ENCODE data around the gene PRH2.

DNA sequence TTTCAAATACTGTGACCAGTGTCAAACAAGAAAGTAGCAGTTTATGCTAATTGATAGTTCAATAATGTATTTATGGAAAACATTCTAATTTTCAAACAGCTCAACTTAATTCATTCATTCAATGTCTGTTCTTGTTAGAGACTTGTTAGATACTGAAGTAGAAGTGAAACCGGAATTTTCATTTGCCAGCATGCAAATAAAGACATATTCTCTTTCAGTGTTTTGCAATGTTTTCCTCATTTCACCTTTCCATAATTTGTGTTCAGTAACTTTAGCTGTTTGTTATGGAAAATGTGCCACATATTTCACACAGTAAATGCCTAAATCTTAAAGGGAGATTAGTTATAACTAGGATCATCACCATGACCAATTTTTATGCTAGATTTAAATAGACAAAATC, 36.4 kb downstream of the PRH2 start:
- TF ChIP-seq RXRA (IDR thresholded peaks at IDR 0.05; ENCODE audit: borderline replicate concordance, low read depth) (no peak), SIN3A (IDR thresholded peaks at IDR 0.05; ENCODE audit: borderline replicate concordance, low read depth, low read length) (no peak), YY1 (IDR thresholded peaks at IDR 0.05; ENCODE audit: low read depth) (no peak), JUND (IDR thresholded peaks at IDR 0.05) (no peak), POLR2AphosphoS5 (IDR thresholded peaks at IDR 0.05; ENCODE audit: low read depth, low read length) (no peak), MXI1 (IDR thresholded peaks at IDR 0.05; ENCODE audit: low read depth, low read length) (no peak), RCOR1 (IDR thresholded peaks at IDR 0.05; ENCODE audit: low read length) (no peak)
- TF ChIP-seq, protein P1, sequence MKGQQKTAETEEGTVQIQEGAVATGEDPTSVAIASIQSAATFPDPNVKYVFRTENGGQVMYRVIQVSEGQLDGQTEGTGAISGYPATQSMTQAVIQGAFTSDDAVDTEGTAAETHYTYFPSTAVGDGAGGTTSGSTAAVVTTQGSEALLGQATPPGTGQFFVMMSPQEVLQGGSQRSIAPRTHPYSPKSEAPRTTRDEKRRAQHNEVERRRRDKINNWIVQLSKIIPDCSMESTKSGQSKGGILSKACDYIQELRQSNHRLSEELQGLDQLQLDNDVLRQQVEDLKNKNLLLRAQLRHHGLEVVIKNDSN (IDR thresholded peaks at IDR 0.05; ENCODE audit: borderline replicate concordance, low read depth) = no peak
- TF ChIP-seq, protein P2, sequence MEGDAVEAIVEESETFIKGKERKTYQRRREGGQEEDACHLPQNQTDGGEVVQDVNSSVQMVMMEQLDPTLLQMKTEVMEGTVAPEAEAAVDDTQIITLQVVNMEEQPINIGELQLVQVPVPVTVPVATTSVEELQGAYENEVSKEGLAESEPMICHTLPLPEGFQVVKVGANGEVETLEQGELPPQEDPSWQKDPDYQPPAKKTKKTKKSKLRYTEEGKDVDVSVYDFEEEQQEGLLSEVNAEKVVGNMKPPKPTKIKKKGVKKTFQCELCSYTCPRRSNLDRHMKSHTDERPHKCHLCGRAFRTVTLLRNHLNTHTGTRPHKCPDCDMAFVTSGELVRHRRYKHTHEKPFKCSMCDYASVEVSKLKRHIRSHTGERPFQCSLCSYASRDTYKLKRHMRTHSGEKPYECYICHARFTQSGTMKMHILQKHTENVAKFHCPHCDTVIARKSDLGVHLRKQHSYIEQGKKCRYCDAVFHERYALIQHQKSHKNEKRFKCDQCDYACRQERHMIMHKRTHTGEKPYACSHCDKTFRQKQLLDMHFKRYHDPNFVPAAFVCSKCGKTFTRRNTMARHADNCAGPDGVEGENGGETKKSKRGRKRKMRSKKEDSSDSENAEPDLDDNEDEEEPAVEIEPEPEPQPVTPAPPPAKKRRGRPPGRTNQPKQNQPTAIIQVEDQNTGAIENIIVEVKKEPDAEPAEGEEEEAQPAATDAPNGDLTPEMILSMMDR (IDR thresholded peaks at IDR 0.05) = no peak
- TF ChIP-seq, protein P3, sequence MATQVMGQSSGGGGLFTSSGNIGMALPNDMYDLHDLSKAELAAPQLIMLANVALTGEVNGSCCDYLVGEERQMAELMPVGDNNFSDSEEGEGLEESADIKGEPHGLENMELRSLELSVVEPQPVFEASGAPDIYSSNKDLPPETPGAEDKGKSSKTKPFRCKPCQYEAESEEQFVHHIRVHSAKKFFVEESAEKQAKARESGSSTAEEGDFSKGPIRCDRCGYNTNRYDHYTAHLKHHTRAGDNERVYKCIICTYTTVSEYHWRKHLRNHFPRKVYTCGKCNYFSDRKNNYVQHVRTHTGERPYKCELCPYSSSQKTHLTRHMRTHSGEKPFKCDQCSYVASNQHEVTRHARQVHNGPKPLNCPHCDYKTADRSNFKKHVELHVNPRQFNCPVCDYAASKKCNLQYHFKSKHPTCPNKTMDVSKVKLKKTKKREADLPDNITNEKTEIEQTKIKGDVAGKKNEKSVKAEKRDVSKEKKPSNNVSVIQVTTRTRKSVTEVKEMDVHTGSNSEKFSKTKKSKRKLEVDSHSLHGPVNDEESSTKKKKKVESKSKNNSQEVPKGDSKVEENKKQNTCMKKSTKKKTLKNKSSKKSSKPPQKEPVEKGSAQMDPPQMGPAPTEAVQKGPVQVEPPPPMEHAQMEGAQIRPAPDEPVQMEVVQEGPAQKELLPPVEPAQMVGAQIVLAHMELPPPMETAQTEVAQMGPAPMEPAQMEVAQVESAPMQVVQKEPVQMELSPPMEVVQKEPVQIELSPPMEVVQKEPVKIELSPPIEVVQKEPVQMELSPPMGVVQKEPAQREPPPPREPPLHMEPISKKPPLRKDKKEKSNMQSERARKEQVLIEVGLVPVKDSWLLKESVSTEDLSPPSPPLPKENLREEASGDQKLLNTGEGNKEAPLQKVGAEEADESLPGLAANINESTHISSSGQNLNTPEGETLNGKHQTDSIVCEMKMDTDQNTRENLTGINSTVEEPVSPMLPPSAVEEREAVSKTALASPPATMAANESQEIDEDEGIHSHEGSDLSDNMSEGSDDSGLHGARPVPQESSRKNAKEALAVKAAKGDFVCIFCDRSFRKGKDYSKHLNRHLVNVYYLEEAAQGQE (IDR thresholded peaks at IDR 0.05; ENCODE audit: low read depth, low read length) = no peak
- TF ChIP-seq, protein P4, sequence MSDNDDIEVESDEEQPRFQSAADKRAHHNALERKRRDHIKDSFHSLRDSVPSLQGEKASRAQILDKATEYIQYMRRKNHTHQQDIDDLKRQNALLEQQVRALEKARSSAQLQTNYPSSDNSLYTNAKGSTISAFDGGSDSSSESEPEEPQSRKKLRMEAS (IDR thresholded peaks at IDR 0.05; ENCODE audit: low read depth) = no peak

Data from SK-N-SH (cell line).